ENCODE measurements around the gene KIRREL1.

GRCh38 chr1:158146165-158146564 is 152.7 kb downstream of the KIRREL1 start:
- TF ChIP-seq CTCF (IDR thresholded peaks at IDR 0.05) (no peak), POLR2A (IDR thresholded peaks at IDR 0.05) (no peak)
